SK-MEL-5 (cell line): ENCODE results near the gene CCDC60. TPM values are rescaled to one million over a fixed set of nuclear protein-coding genes. Genes with fewer than 3 reads are reported as not detected.
A peak's percentile ranks its signal among the peaks of the same experiment; 100 is the strongest.
"Not testable (repeated sequence)": the region's sequence is repeated elsewhere in the genome, so short reads cannot be mapped to it uniquely, and the experiment has no call there.

Experiments used
- DNase-seq: peaks from one replicate; pipeline ENCODE4 v3.0.0-alpha.2; 2016; ENCODE audit warnings: low read depth, low spot score
- in situ Hi-C: cut with HindIII; loops from 2 replicates; pipeline ENCODE4 v1.10.0; 2016; ENCODE audit warnings: low sequenced_read_pairs, high pct_unique_total_duplicates, low pct_unique_long_range_greater_than_20kb
- total RNA-seq: library from RNA; depleted of rRNA; stranded (reverse); fragments of >200 nt; shearing (Covaris generic); gene quantifications from 2 replicates; pipeline ENCODE4 v1.2.3, GENCODE V29; 2014

CCDC60 gene
- total RNA-seq, 1 experiment from 2014 or later: not detected

- no peak for DNase-seq
- in situ Hi-C loops: no loop called here
Measured at GRCh38 chr12:119326341-119326740, 8.2 kb upstream of the CCDC60 start.

GRCh38 chr12:119327471-119327870 lies 7.1 kb upstream of the CCDC60 start:
- no peak for DNase-seq
- in situ Hi-C loops: no loop called here

GRCh38 chr12:119328111-119328510 lies 6.4 kb upstream of the CCDC60 start:
- peak; percentile 60 for DNase-seq
- in situ Hi-C loops: no loop called here

GRCh38 chr12:119338593-119339363 lies 4.2 kb downstream of the CCDC60 start:
- in situ Hi-C loops: no loop called here
- no peak for DNase-seq

GRCh38 chr12:119340578-119340977 lies 6.0 kb downstream of the CCDC60 start:
- DNase-seq: no peak
- in situ Hi-C loops: no loop called here

GRCh38 chr12:119341020-119341419 lies 6.5 kb downstream of the CCDC60 start:
- in situ Hi-C loops: no loop called here
- no peak for DNase-seq

GRCh38 chr12:119341988-119342387 lies 7.5 kb downstream of the CCDC60 start:
- in situ Hi-C loops: no loop called here

GRCh38 chr12:119343130-119343529 lies 8.6 kb downstream of the CCDC60 start:
- in situ Hi-C loops: no loop called here
- DNase-seq: no peak

More at GRCh38 chr12:119341988-119342387, 7.5 kb downstream of the CCDC60 start:
- no peak for DNase-seq

GRCh38 chr12:119354172-119354571 lies 19.6 kb downstream of the CCDC60 start:
- DNase-seq: no peak
- in situ Hi-C loops: no loop called here

GRCh38 chr12:119360366-119360765 lies 25.8 kb downstream of the CCDC60 start:
- DNase-seq, in situ Hi-C loops: not testable (repeated sequence)

- DNase-seq: no peak
- in situ Hi-C loops: no loop called here
Measured at GRCh38 chr12:119363037-119363436, 28.5 kb downstream of the CCDC60 start.

GRCh38 chr12:119363490-119363889 lies 29.0 kb downstream of the CCDC60 start:
- in situ Hi-C loops: no loop called here

GRCh38 chr12:119365451-119365850 lies 30.9 kb downstream of the CCDC60 start:
- in situ Hi-C loops: no loop called here
- DNase-seq: no peak

More at GRCh38 chr12:119363490-119363889, 29.0 kb downstream of the CCDC60 start:
- no peak for DNase-seq

- no peak for DNase-seq
- in situ Hi-C loops: no loop called here
Measured at GRCh38 chr12:119366007-119366406, 31.5 kb downstream of the CCDC60 start.

GRCh38 chr12:119369161-119369560 lies 34.6 kb downstream of the CCDC60 start:
- no peak for DNase-seq
- in situ Hi-C loops: no loop called here

GRCh38 chr12:119369907-119370546 lies 35.5 kb downstream of the CCDC60 start:
- no peak for DNase-seq
- in situ Hi-C loops: no loop called here

GRCh38 chr12:119372540-119372939 lies 38.0 kb downstream of the CCDC60 start:
- no peak for DNase-seq
- in situ Hi-C loops: no loop called here

- in situ Hi-C loops: no loop called here
- DNase-seq: no peak
Measured at GRCh38 chr12:119373001-119373400, 38.5 kb downstream of the CCDC60 start.

GRCh38 chr12:119373666-119374065 lies 39.1 kb downstream of the CCDC60 start:
- no peak for DNase-seq
- in situ Hi-C loops: no loop called here
